ENCODE measurements around the gene RAB1A.

Gene RAB1A

DNA sequence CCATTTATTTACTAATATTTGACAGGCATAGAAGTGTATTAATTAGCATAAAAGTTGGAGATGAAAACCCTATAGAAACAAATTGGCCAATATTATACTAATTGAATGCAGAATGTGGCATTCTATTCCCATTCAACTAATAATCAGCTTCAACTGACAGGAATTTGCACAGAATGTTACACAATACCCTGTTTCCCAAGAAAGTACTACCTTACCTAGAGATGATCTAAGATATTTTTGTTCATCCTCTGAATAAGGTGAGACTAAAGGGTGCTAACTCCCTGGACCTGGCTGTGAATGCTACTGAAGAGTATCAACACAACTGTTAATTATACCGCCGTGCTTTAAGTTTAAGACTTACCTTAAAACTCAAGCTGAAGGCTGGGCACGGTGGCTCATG lies 44.8 kb downstream of the RAB1A start:
- no peak for DNase-seq

DNA sequence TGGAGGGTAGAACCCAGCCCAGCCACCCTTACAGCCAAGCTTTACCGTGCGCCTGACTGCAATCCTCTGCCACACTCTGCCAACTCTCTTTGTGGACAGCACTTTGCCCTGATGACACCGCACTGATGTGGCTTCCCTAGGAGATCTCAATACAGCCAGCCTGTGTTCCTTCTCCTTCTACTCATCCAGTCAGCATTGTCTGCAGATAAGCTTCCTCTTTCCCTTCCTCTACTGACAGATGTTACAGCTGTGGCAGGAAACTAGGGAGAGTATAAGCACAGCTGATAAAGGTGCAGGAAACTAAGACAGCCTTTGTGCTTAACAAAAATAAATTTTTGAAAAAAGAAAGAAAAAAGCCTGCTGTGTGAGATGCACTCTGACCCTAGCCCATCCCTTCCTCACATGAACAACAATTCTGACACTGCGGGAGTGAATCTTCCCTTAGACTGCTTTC lies 48.6 kb downstream of the RAB1A start:
- no peak for DNase-seq

DNA sequence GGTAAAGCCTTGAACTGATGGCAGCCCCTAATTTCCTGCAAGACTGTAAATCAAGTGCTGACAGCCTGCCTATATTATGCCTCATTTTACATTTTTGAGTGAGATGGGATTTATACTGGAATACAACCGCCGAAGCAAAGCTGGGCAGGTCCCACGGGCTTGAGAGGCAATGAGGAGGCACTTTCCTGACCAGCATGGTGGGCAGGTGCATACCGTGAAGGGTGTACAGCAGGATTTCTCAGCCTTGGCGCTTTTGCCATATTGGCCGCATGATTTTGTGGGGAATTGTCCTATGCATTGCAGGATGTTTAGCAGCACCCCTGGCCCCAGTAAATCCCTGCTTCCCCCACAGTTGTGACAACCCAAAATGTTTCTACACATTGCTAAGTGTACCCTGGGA lies 50.9 kb downstream of the RAB1A start:
- DNase-seq = no peak

DNA sequence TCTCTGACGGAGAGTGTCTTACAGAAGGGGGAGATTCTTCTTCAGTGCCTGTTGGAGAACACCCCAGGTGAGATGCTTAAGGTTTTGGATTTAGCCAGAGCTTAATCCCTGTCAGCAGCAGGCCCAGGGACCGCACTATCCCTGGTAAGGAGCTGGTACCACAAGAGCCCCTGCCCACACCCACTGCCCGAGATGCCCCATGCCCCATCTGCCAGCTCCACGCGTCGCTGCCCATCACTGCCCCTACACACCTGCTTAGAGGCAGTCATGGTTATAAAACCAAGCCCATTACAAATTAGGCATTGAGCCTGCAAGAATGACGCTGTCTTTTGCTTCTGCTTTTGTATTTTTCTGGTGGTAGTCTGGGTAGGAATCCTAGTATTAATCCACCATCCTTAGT lies 52.0 kb downstream of the RAB1A start:
- DNase-seq = no peak

DNA sequence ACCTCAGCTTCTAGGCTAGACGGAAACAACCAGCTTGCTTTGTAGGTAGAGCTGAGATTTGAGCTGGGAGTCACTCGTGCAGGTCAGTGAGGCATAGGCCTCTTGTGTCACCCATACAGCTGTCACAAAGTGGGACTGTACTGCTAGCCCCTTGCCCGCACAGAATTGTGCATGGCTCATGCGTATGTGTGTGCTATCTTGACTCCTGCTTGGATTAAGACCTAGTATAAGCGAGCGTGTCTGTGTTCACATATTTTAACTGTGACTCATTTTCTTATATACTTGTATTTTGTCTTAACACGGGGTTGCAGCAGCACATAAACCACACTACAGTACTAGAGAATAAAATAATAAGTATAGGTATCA lies 53.6 kb downstream of the RAB1A start:
- DNase-seq = no peak

DNA sequence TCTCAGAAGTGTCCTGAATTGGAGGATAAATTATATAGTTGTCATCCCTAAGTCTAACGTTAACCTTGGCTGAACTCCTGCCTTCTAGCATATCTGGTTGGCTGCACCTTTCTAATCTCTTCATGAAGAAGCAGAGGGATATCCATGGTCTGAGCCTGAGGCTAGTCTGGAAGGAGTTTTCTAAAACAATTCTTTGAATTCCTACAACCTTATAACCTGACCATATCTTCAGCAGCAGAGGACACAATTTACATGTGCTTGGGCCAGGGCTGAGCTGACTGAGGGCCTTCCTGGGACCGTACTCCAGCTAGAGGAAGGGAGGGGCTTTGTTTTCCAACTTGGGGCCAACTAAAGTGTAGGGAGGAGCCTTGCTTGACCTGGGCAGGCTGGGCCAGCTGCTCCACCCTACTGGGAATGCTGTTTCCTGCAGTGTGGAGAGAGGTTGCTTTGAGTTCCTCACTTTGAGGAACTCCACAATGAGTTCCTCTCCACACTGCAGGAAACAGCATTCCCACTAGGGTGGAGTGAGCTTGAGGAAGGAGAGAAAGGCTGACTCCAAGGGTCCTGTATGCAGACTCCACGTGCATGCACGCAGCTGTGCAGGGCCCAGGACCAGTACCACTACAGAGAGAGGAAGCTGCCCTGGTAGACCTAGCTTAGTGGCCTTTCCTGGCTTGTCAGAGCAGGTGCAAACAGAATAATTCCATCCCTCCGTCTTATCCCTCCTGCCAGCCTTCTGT lies 54.1 kb downstream of the RAB1A start:
- DNase-seq = no peak

DNA sequence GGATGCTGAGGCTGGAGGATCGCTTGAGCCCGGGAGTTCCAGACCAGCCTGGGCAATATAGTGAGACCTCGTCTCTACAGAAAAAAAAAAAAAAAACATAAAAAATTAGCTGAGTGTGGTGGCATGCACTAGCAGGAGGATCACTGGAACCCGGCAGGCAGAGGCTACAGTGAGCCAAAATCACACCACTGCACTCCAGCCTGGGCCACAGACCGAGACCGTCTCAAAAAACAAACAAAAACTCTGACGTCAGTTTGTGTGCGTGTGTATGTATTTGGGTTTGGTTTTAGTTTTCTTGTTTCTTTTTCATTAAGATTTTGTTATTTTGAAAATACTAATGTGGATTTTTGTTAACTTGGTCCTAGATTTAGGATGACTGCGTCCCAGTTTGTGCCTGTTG lies 54.7 kb downstream of the RAB1A start:
- no peak for DNase-seq

DNA sequence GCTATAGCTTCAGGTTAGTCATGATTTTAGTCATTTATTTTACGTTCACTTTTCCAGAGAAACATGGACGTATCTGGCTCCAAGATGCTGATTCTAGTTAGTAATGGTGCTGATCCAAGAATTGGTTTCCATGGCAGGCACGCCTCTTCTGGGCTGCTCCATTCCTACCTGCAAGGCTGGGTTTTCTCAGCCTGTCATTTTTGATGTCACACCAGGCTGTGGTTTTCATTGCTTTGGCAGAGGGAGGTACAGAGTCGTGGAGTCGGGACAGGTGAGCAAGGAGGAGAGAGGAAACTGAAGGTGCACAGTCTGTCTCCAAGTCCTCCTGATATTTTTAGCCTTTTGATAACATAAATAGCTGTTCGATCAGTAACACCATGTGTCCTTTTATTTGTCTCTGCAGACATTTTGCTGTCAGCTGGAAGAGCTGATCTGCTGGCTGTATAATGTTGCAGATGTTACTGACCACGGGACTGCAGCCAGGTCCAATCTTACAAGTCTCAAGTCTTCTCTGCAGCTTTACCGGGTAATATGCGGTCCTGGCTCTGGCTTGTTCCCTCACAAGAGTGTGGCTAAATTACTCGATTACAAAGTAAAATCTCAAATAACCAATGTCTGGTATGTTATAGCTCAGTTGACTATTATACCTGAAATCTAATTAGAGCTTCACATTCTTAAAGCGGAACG lies 55.9 kb downstream of the RAB1A start:
- no peak for DNase-seq

DNA sequence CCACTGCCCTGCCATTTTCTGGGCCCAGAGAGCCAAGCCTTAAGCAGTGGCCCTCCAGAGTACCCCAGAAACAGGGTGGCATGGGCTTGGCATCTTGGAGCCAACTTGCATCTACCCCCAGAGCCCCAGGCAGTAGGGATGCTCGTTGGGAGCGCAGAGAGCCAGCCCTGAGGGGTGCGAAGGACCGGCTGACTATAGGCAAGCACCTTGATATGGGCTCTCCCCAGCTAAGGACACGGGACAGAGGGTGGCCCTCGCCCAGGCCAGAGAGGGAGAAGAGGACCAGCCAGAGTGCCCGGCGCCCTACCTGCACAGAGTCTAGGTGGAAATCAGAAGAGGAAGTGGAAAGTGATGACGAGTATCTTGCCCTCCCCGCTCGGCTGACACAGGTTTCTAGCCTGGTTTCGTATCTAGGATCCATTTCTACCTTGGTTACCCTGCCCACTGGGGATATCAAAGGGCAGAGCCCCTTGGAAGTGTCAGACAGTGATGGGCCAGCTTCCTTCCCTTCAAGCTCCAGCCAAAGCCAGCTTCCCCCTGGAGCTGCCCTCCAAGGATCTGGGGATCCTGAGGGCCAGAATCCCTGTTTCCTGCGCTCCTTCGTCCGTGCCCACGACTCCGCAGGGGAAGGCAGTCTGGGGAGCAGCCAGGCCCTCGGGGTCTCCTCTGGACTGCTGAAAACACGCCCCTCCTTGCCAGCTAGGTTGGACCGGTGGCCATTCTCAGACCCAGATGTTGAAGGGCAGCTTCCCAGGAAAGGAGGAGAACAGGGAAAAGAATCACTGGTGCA lies 57.5 kb downstream of the RAB1A start:
- DNase-seq = no peak

DNA sequence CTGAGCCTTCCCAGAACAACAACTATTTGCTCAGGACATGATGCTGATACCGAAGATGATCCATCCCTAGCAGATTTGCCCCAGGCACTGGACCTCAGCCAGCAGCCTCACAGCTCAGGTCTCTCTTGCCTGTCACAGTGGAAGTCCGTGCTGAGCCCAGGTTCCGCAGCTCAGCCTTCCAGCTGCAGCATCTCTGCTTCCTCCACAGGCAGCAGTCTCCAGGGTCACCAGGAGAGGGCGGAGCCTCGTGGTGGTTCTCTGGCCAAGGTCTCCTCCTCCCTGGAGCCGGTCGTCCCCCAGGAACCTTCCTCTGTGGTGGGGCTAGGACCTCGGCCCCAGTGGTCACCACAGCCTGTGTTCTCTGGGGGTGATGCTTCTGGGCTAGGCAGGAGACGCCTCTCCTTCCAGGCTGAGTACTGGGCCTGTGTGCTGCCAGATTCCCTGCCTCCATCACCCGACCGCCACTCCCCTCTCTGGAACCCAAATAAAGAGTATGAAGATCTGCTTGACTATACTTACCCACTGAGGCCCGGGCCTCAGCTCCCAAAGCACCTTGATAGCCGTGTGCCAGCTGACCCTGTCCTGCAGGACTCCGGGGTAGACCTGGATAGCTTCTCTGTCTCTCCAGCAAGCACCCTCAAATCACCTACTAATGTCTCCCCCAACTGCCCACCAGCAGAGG lies 58.3 kb downstream of the RAB1A start:
- DNase-seq = no peak

DNA sequence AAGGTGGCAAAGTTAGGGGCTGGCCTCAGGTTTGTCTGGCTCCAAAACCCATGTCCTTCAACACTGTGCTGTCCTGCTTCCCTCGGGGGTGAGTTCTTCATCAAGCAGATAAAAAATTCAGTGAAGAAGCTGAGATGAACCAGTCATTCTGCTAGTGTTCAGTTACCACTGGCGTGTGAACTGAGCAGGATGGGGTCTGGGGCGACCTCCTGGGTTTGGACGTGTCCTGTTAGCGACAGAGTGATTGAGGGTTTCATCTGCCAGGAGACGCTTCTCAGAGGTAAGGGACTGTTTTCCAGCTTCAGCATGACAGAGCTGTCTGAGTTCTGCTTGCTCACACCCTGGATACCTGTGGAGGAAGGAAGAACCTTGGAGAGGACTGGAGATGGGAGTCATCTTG lies 59.0 kb downstream of the RAB1A start:
- no peak for DNase-seq

DNA sequence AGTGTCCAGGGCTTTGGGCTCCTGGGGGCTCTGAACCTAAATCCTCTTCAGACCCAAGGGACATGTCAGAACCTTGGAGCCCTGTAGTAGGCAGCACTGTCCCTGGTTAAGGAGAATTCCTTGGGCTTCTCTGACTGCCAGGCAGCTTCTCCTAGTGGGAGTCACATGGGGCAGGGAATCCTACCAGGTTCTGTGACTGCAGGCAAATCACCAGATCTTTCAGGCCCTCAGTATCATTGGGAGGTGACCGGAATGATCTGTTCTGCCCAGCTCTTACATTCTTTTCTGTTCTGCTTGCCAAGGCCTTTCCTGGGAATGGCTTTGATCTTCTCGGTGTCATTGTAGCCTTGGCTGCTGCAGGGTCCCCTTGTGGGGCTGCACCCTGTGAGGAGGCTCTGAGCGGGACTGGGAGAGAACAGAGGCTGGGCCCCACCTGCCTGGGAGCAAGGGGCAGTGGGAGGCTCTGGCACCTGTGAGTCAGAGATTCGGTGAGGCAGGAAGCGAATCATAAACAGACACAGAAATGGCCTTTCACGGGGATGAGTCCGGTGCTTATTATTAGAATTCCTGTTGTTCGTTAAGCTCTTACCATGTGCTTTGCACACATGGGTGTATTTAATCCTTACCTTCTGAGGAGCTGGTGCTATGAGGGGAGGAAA lies 59.6 kb downstream of the RAB1A start:
- DNase-seq = no peak

DNA sequence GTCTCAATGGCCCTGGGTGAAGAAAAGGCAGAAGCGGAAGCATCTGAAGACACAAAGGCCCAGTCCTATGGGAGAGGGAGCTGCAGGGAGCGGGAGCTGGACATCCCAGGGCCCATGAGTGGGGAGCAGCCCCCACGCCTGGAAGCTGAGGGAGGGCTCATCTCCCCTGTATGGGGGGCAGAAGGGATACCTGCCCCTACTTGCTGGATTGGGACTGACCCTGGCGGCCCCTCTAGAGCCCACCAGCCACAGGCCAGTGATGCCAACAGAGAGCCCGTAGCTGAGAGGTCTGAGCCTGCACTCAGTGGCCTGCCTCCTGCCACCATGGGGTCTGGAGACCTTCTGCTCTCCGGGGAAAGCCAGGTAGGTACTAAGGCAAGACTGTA lies 60.5 kb downstream of the RAB1A start:
- no peak for DNase-seq

DNA sequence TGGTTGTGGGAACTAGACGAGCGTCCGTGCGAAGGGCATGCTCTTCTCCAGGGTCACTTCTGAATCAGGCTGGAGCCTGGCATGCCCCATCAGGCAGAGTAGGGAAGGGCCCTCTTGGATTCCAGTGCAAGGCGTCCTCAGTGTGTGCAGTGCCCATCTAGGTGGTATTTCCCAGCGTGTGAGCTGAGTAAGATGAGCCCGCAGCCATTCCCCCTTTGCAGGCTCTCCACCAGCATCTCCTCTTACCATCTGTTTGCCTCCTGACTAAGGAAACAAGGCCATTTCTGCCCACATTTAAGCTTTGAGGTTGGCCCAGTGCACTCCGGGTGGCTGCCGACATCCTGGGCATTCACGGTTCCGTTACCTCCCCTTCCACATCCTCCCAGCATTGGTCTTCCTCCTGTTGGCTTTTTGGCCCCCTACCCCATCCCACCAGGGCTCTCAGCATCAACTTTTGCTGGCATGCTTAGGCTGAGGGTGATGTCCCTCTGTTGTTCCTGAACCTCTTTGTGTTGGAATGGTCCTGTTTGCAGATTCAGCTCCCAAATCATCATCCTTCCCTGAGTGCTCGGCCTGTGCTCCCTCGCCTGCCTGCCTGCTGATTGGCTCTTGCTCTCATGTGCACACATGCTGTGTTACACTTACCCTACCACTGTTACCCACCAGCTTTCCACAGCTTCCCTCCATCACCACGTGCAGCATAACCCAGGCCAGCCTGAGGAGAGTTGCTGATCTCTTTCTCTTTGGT lies 61.9 kb downstream of the RAB1A start:
- DNase-seq = no peak

DNA sequence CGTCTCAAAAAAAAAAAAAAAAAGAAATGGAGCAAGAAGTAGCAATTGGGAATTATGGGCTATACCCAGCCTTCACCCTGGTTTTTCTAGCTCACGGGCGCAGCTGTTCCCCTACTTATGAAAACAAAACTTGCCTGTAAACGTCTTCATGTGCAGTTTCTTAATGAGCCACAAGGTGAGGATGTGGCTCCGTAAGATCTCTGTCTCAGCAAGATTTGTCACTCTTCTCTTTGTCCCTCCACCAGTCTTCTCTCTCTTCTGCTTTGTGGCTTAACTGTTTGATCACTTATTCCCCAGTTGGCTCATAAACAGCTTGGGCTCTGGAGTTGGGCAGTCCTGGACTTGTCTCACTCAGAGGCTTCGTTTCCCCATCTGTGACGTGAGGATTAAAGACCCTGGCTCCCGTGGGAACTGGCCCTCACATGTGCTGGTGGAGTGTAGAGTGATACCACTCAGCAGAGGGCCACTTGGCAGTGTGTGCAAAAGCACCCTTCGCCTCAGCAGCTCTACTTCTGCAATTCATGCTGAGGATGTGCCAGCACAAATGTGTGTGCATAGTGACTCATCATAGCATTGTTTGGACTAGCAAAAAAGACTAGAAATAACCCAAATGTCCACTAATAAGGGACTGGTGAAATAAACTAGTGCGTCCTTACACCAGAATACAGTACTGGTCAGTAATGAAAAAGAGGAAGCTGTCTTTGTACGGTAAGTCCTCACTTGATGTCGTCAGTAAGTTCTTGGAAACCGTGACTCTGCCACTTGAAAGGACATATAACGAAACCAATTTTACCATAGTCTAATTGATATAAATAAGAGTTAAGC lies 65.0 kb downstream of the RAB1A start:
- DNase-seq = no peak

DNA sequence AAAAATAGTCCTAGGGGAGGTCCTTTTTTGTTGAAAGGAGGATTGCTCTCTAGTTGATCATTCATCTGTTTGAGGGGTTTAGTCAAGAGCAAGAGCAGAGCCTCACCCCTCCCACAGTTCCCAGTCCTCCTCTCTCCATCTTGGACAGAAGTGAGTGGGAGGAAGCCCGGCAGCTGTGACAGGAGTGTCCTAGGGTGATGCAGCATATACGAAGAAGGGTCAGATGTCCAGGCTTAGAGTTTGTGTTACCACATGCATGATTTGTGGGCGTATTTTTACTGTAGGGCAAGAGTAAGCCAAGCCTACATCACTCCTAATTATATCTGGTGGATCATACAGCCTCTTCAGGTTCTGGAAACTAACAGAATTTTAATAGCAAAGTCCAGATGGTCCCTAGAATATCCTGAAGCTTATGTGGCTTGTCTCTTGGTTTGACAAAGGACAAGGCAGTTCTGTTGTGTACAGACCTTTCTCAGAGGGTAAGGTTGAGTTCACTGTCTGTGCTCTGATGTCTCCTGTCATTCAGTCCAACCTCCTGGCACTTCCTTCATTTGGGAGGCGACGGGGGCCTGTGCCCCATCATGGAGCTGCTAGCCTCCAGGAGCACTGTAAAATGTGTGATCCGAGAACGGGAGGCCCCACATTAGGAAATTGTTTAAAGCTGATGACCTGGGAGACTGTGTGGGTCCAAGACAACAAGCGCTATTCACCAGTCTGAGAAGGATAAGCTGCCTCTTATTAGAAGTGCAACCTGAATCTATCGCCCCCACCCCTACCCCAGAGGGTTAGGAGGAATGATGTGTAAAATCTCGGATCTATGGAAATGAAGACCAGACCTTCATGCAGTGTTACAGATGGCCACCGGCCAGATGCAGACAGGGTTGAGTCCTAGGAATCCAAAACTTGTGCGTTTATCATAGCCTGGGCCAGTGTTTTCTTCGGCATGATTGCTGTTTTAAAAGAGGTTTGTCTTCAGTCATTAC lies 66.8 kb downstream of the RAB1A start:
- no peak for DNase-seq

DNA sequence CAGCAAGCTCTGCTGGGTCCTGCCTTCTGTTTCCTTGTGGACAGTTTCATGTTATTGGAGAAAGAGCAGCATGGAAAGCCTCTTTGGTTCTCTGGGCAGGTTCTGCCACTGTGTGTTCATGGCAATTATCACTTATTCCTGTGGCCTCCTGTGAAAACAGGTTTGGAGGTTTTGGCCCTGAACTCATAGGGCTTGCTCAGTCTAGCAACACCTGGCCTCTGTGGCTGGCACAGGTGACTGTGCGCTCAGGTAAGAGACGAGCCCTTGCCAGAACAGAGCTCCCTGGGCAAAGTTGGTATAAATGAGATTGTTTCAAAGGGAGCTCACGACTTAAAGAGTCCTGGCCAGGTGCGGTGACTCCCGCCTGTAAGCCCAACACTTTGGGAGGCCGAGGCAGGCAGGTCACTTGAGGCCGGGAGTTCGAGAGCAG lies 68.0 kb downstream of the RAB1A start:
- DNase-seq = no peak

DNA sequence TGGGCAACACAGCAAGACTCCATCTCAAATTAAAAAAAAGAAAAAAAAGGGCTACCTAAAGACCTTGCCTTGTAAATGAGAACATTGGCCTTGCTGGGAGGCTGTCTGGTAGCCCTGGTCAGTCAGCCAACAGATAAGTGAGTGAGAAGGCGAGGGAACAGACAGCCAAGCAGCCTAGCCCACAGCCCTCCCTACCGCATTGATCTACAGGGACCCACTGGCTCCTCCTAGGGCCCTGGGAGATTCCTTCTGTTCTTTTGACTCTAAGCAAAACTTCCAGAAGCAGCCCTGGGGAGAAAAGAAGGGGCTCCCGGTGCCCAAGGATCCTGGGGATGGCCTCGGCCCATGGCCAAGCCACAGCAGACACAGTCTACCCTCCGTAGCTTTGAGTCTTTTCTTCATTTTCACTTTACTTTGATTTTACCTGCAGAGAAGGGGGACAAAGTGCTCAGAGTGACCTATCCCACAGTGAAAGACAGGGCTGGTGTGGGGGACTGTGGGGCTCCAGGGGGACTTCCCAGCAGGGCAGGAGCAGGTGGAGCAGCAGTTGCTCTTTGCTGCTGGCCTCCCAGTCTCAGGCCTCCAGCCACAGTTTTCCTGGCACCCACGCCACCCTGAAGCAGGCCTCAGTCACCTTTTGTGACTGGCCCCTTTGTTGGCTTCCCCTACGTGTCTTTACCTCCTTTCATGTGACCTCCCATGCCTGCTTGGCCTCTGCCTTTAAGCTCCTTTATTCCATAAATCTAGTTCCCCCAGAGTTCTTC lies 68.6 kb downstream of the RAB1A start:
- DNase-seq = no peak

DNA sequence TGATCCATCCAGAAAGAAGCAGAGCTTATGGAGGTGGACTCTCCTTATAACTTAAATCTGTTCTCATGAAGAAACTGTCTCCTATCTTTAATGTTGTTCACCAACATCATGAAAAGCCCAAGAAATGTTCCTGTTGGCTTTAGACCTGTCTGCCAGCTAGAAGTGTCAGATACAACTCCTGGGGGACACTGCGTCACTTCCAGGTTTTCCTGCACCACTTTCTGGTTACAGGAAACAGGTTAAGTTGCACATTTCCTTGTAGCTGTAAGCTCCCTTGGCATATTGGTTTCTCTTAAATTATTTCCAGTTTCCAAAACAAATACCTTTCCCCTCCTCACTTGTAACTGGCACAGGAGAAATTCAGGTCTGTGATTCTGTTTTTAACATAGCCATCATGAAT lies 70.8 kb downstream of the RAB1A start:
- DNase-seq = no peak

Data from stimulated activated CD4-positive, alpha-beta T cell treated with anti-CD3 and anti-CD28 coated beads, Interleukin-2, amount 100 ng/mL, for 48 hours (primary cell).